K562 (cell line): ENCODE results near the gene ACSL6. TPM values are rescaled to one million over a fixed set of nuclear protein-coding genes. Genes with fewer than 3 reads are reported as not detected.

Experiments
- DNMT1 ChIP-seq: fragments of 450-650 bp; IDR thresholded peaks from 2 replicates; pipeline ENCODE4 v1.6.1; 2016; ENCODE audit warnings: antibody characterized with exemption, mild to moderate bottlenecking
- FOXA1 ChIP-seq: fragments of 450-650 bp; IDR thresholded peaks from 2 replicates; pipeline ENCODE4 v1.6.1; 2016; ENCODE audit warnings: mild to moderate bottlenecking, borderline replicate concordance
- NR2F6 ChIP-seq: fragments of 450-650 bp; formaldehyde crosslinking; IDR thresholded peaks from 2 replicates; pipeline ENCODE4 v1.4.0; 2020; ENCODE audit warnings: mild to moderate bottlenecking
- PURB ChIP-seq: sonication (generic); formaldehyde crosslinking; IDR thresholded peaks from 2 replicates; pipeline ENCODE4 v1.9.0; 2021; ENCODE audit warnings: low read depth, mild to moderate bottlenecking, missing genetic modification reagents
- TAL1 ChIP-seq: fragments of 450-650 bp; IDR thresholded peaks from 2 replicates; pipeline ENCODE4 v1.6.1; 2016; ENCODE audit warnings: mild to moderate bottlenecking
- TOE1 ChIP-seq, 2 experiments: fragments of 450-650 bp in 1 of 2; sonication (generic) in 1 of 2; formaldehyde crosslinking in 1 of 2; IDR thresholded peaks; 2 replicates each; pipeline versions ENCODE4 v1.7.1 to v1.8.0; 2016 to 2022; ENCODE audit warnings: borderline replicate concordance in 2 of 2, mild to moderate bottlenecking in 2 of 2, antibody characterized with exemption in 1 of 2, inconsistent platforms in 1 of 2, low read depth in 1 of 2, missing genetic modification reagents in 1 of 2, moderate library complexity in 1 of 2
- XRCC4 ChIP-seq: IDR thresholded peaks from one replicate; pipeline ENCODE4 v1.6.1; 2011; ENCODE audit not compliant: insufficient read depth, insufficient read length; ENCODE audit errors: extremely low read depth
- polyA plus RNA-seq, 8 experiments: library from polyadenylated mRNA; depleted of rRNA in 4 of 8; stranded (reverse) in 5 of 8; unstranded in 3 of 8; fragments of >200 nt; fragmentation: Nextera tagmentation in 2 of 8; fragmentation: Illumina TruSeq in 1 of 8; extraction: Ambion mirVana in 2 of 8; extraction: Trizol in 1 of 8; gene quantifications; 2 replicates each; pipeline versions ENCODE4 v1.2.1 to v1.2.3, GENCODE V29; 2011 to 2014; ENCODE audit warnings: inconsistent platforms in 1 of 8, missing spikeins in 1 of 8
- total RNA-seq, 7 experiments: library from RNA; depleted of rRNA in 6 of 7; stranded (reverse); fragments of >200 nt in 6 of 7; fragmentation: Illumina TruSeq in 2 of 7; extraction: Trizol in 2 of 7; gene quantifications; 2 replicates each; pipeline versions ENCODE4 v1.2.1 to v1.2.3, GENCODE V29; 2011 to 2021; ENCODE audit warnings: low replicate concordance in 1 of 7
- TF ChIP-seq, protein P1 (sequence below): fragments of 250-450 bp; sonication (Bioruptor Pico); IDR thresholded peaks from 2 replicates; pipeline ENCODE4 v1.5.0; 2021; ENCODE audit warnings: mild to moderate bottlenecking, moderate library complexity
- TF ChIP-seq, protein P2 (sequence below): fragments of 450-650 bp; formaldehyde crosslinking; IDR thresholded peaks from 2 replicates; pipeline ENCODE4 v1.4.0; 2020; ENCODE audit warnings: mild to moderate bottlenecking

The ACSL6 gene
- total and polyA plus RNA-seq, 9 of the 15 experiments (the other 6 are each of a cell fraction or from before 2014, with no cell fraction given): 0.50 to 1.5 (median 0.69) TPM

GRCh38 chr5:131957721-131958441 is 53.6 kb downstream of the ACSL6 start (continued):
- TF ChIP-seq, protein P1, sequence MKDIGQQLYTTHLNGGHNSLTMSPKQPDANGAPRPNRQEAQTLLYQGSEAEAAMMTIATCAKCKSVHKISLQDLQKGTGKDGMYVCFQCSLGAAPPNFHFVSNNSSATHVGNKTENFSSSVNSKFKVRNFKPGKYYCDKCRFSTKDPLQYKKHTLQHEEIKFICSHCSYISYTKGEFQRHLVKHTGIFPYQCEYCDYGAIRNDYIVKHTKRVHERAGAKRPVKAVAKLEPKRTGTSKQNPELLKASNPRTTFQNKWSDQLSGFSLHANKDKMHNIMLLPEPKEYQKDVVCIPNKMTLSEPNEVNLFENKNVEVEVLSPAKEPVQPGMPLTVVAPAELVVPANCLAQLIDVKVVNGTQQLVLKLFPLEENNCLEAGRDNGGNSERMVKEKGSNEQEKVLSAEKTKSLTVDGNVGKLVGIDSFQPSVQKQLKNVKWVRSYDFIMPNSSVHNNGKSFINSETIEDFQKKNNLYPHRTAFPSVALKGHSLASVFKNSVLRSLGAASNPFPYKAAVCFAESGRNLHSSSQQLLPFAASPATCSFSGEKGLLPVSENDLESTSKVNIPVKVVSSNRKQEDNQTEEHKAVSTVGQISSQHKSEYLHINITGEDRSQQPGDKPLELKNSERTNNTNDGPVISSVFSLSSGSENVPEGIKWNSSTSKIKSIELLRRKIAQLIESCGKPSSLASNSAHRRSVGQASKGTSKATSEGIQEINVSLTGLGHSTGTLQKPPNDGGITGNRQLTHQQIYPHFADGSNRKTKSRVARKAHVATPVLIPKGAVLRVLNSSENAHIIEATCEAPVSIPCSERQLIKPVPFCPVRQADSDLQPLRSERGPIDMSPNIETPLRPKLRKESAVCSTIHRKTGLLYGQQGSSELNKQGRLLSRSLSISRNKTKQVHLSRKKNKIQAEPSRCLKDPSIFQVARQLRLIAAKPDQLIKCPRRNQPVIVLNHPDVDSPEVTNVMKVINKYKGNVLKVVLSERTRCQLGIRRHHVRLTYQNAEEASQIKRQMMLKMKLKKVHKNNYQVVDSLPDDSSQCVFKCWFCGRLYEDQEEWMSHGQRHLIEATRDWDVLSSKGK (CRISPR knock-in tag): no peak
- TF ChIP-seq TAL1 (no peak), TOE1 (IDR thresholded peaks at IDR 0.05; ENCODE audit: borderline replicate concordance) (no peak), TOE1 (CRISPR knock-in tag; IDR thresholded peaks at IDR 0.05; ENCODE audit: borderline replicate concordance, low read depth) (no peak), FOXA1 (no peak), PURB (no peak), DNMT1 (no peak), XRCC4 (no peak), NR2F6 (CRISPR knock-in tag) (no peak)
- TF ChIP-seq, protein P2, sequence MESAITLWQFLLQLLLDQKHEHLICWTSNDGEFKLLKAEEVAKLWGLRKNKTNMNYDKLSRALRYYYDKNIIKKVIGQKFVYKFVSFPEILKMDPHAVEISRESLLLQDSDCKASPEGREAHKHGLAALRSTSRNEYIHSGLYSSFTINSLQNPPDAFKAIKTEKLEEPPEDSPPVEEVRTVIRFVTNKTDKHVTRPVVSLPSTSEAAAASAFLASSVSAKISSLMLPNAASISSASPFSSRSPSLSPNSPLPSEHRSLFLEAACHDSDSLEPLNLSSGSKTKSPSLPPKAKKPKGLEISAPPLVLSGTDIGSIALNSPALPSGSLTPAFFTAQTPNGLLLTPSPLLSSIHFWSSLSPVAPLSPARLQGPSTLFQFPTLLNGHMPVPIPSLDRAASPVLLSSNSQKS (CRISPR knock-in tag): no peak
- TF ChIP-seq, all 486 proteins: peak for 0
